ENCODE measurements around the gene WASL.

DNA sequence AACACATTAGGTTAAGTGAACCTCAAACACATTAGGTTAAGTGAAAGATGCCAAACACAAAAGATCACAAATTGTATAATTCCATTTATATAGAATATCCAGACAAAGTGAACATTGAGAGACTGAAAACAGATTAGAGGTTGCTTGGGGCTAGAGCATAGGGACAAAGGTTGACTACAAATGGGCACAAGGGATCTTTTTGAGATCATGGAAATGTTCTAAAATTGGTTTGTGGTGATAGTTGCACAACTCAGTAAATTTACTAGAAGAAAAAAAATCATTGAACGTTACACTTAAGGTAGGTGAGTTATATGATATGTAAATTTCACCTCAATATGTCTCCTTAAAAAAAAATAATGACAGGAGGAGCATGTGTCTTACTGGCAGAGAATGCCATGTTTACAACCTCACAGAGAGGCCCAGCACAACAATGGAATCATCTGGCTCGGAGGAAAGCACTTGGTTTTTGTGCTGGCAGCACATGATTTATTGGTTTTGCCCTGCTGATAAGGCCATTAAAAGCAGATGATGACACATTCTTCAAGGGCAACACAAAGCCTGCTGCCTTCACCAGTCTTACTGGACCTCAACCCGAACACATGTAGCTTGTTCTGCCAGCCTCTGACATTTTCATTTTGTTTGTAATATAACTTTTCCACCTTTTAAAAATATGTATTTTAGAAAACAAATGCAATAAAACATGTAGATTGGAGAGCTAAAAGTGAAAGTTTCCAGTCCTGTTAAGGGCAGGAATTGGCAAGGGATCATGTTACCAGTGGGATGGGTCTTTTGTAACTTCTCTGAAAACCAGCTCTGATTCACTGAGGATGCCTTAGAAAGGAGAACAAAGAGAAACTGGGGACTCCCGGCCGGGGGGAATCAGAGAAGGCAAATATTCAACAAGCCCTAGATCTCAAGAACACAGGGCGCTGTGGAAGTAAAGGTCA, 105.0 kb downstream of the WASL start:
- TF ChIP-seq, protein P1, sequence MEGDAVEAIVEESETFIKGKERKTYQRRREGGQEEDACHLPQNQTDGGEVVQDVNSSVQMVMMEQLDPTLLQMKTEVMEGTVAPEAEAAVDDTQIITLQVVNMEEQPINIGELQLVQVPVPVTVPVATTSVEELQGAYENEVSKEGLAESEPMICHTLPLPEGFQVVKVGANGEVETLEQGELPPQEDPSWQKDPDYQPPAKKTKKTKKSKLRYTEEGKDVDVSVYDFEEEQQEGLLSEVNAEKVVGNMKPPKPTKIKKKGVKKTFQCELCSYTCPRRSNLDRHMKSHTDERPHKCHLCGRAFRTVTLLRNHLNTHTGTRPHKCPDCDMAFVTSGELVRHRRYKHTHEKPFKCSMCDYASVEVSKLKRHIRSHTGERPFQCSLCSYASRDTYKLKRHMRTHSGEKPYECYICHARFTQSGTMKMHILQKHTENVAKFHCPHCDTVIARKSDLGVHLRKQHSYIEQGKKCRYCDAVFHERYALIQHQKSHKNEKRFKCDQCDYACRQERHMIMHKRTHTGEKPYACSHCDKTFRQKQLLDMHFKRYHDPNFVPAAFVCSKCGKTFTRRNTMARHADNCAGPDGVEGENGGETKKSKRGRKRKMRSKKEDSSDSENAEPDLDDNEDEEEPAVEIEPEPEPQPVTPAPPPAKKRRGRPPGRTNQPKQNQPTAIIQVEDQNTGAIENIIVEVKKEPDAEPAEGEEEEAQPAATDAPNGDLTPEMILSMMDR (IDR thresholded peaks at IDR 0.05), result no peak
- TF ChIP-seq POLR2A (IDR thresholded peaks at IDR 0.05), result no peak

Measured in uterus (tissue), 2 donors.